Keratinocyte (primary cell): ENCODE results near the gene HELZ. TPM values are rescaled to one million over a fixed set of nuclear protein-coding genes. Genes with fewer than 3 reads are reported as not detected.

Experiments used
- DNase-seq: peaks from one replicate; pipeline ENCODE4 v3.0.0-alpha.2; 2011; ENCODE audit warnings: low read depth, missing footprints, low spot score
- FAIRE-seq: peaks from 2 replicates; lab custom pipeline; 2011; peaks lifted over from hg19 to GRCh38; lab: Jason Lieb, UNC
- H2AFZ ChIP-seq: 2 replicates; pipeline ENCODE4 v1.6.0; 2012; ENCODE audit warnings: low read length, control low read depth, inconsistent platforms; ENCODE audit not compliant: control insufficient read depth
- H3K27ac ChIP-seq: 2 replicates; pipeline ENCODE4 v1.5.1; 2011; ENCODE audit warnings: low read length; ENCODE audit not compliant: control insufficient read depth, insufficient read depth
- H3K27me3 ChIP-seq: 3 replicates; pipeline ENCODE4 v1.6.0; 2011; ENCODE audit warnings: low read length; ENCODE audit not compliant: control insufficient read depth, insufficient read depth; ENCODE audit errors: extremely low read depth
- H3K36me3 ChIP-seq, 2 experiments: 2 replicates in 1 of 2; 3 replicates in 1 of 2; pipeline ENCODE4 v1.5.1; 2011; ENCODE audit warnings: low read length in 2 of 2, mild to moderate bottlenecking in 1 of 2; ENCODE audit not compliant: control insufficient read depth in 2 of 2, insufficient read depth in 2 of 2; ENCODE audit errors: extremely low read depth in 1 of 2
- H3K4me1 ChIP-seq: 3 replicates; pipeline ENCODE4 v1.5.1; 2011; ENCODE audit warnings: low read length; ENCODE audit not compliant: control insufficient read depth, insufficient read depth; ENCODE audit errors: extremely low read depth
- H3K4me2 ChIP-seq: 3 replicates; pipeline ENCODE4 v1.6.0; 2011; ENCODE audit warnings: low read depth, low read length; ENCODE audit not compliant: control insufficient read depth, insufficient read depth; ENCODE audit errors: extremely low read depth
- H3K4me3 ChIP-seq, 3 experiments: fragments of 200-600 bp in 1 of 3; sonication (generic) in 1 of 3; 2 replicates in 2 of 3; 3 replicates in 1 of 3; pipeline ENCODE4 v1.5.1; 2011 to 2016; ENCODE audit warnings: low read length in 3 of 3, mild to moderate bottlenecking in 3 of 3, control low read depth in 2 of 3, inconsistent platforms in 1 of 3, low read depth in 1 of 3, mixed read lengths in 1 of 3, mixed run types in 1 of 3, moderate library complexity in 1 of 3; ENCODE audit not compliant: control insufficient read depth in 2 of 3, insufficient read depth in 2 of 3; ENCODE audit errors: extremely low read depth in 1 of 3
- H3K79me2 ChIP-seq: 2 replicates; pipeline ENCODE4 v1.6.0; 2012; ENCODE audit warnings: low read length; ENCODE audit not compliant: control insufficient read depth, insufficient read depth
- H3K9ac ChIP-seq: 3 replicates; pipeline ENCODE4 v1.6.0; 2011; ENCODE audit warnings: low read length; ENCODE audit not compliant: control insufficient read depth, insufficient read depth; ENCODE audit errors: extremely low read depth
- H3K9me1 ChIP-seq: 3 replicates; pipeline ENCODE4 v1.6.0; 2011; ENCODE audit warnings: low read length; ENCODE audit not compliant: control insufficient read depth, insufficient read depth; ENCODE audit errors: extremely low read depth
- H3K9me3 ChIP-seq: 2 replicates; pipeline ENCODE4 v1.5.1; 2012; ENCODE audit warnings: low read depth, low read length; ENCODE audit not compliant: control insufficient read depth
- H4K20me1 ChIP-seq: 3 replicates; pipeline ENCODE4 v1.6.0; 2011; ENCODE audit warnings: low read length; ENCODE audit not compliant: control insufficient read depth, insufficient read depth; ENCODE audit errors: extremely low read depth
- CTCF ChIP-seq, 3 experiments: IDR thresholded peaks in 1 of 3; conservative IDR thresholded peaks in 1 of 3; optimal IDR thresholded peaks in 1 of 3; 2 replicates in 2 of 3; 3 replicates in 1 of 3; pipeline versions ENCODE3 to v1.5.1; 2011; ENCODE audit warnings: low read length in 3 of 3, mild to moderate bottlenecking in 3 of 3, moderate library complexity in 2 of 3, control low read depth in 1 of 3, inconsistent platforms in 1 of 3; ENCODE audit not compliant: insufficient read depth in 2 of 3; ENCODE audit errors: extremely low read depth in 1 of 3
- EZH2 ChIP-seq: IDR thresholded peaks from one replicate; pipeline ENCODE4 v1.6.1; 2012; ENCODE audit warnings: inconsistent platforms, mild to moderate bottlenecking, low read length, moderate library complexity
- dilution Hi-C: fragments of 300-500 bp; cut with MboI; formaldehyde crosslinking; loops from one replicate; pipeline ENCODE4 v1.7.0; 2020; ENCODE audit warnings: low sequenced_read_pairs; ENCODE audit not compliant: extremely low pct_ligation_motif_present
- polyA plus RNA-seq, 5 experiments: library from polyadenylated mRNA; depleted of rRNA in 3 of 5; stranded (reverse) in 3 of 5; stranded (forward) in 1 of 5; unstranded in 1 of 5; fragments of >200 nt; gene quantifications; 1 replicate in 1 of 5; 2 replicates in 3 of 5; 3 replicates in 1 of 5; pipeline versions ENCODE4 v1.2.1 to v1.2.3, GENCODE V29; 2011 to 2012; ENCODE audit warnings: missing spikeins in 2 of 5, low read depth in 1 of 5, low replicate concordance in 1 of 5

The HELZ gene
- polyA plus RNA-seq, 1 donor (not counting 4 experiments of a cell fraction or from before 2014, with no cell fraction given), result 18.2 TPM

- Histone ChIP-seq H3K79me2 (no peaks in the 10 kb centered on the region), H3K9ac (no peak overlapping the region), H2AFZ (no peak overlapping the region), H3K4me1 (no peaks in the 10 kb centered on the region), H3K4me3 (no peak overlapping the region), H3K27me3 (no peaks in the 10 kb centered on the region), H3K9me3 (no peaks in the 10 kb centered on the region), H3K4me2 (no peak overlapping the region), H4K20me1 (no peaks in the 10 kb centered on the region), H3K27ac (no peak overlapping the region), H3K9me1 (no peaks in the 10 kb centered on the region), H3K36me3 (peaks cover 3 to 5% of the 10 kb centered on the region in 2 experiments)
- TF ChIP-seq EZH2 (no peak), CTCF (optimal IDR thresholded peaks at IDR 0.05 in 1 of 3, IDR thresholded peaks at IDR 0.05 in 1 of 3, conservative IDR thresholded peaks at IDR 0.05 in 1 of 3; ENCODE audit: extremely low read depth in 1 of 3, insufficient read depth in 2 of 3, low read length in 3 of 3) (no peak)
- FAIRE-seq (no peak), DNase-seq (no peak)
- dilution Hi-C loops, result no loop called here
Observed at GRCh38 chr17:67183531-67183930, 61.5 kb downstream of the HELZ start.

DNA sequence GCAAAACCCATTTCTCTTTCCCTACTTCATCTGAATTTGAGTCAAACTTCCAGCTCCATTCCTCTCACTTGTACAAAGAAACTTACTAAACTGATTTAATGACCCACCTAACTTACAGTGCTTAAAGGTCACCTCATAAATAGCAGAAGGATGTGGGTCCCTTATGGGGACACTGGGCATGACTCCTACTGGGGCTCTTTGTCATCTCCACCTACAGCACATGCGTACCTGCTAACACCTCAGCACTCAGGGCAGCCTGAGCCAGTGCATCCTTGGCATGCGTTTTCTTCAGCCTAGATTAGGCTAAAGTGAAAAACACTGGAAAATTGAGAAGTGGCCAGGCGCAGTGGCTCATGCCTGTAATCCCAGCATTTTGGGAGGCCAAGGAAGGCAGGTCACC is 63.2 kb downstream of the HELZ start:
- H3K27ac ChIP-seq, result no peak overlapping the region
- no peaks in the 10 kb centered on the region for H3K27me3 ChIP-seq
- TF ChIP-seq EZH2 (no peak), CTCF (optimal IDR thresholded peaks at IDR 0.05 in 1 of 3, IDR thresholded peaks at IDR 0.05 in 1 of 3, conservative IDR thresholded peaks at IDR 0.05 in 1 of 3; ENCODE audit: extremely low read depth in 1 of 3, insufficient read depth in 2 of 3, low read length in 3 of 3) (no peak)
- dilution Hi-C loops, result no loop called here
- no peaks in the 10 kb centered on the region for H3K9me1 ChIP-seq
- H3K4me2 ChIP-seq, result no peak overlapping the region
- H3K79me2 ChIP-seq, result no peaks in the 10 kb centered on the region
- peaks cover 3 to 5% of the 10 kb centered on the region in 2 experiments for H3K36me3 ChIP-seq
- H2AFZ ChIP-seq, result no peak overlapping the region
- H3K4me1 ChIP-seq, result no peaks in the 10 kb centered on the region
- DNase-seq (no peak), FAIRE-seq (no peak)
- H3K4me3 ChIP-seq, result no peak overlapping the region
- H4K20me1 ChIP-seq, result no peaks in the 10 kb centered on the region
- H3K9me3 ChIP-seq, result no peaks in the 10 kb centered on the region
- H3K9ac ChIP-seq, result no peak overlapping the region
